ENCODE measurements around the gene RGS6.

DNA sequence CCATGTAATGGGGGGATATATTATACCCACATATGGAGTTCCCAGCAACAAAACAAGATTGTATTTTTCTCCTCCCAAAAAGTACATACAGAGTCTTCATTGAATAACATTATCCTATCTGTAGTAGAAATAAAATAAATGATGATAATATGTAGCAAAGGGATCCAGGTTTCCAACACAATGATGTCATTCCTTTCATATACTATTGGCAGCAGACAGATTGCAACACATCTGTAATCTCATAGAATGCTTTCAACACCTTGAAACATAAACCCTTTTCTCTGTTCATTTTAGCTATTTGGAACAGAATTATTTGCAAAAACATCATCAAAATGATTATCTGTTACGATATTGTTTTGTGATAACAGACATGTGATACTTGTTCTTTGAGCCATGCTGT lies 644.0 kb downstream of the RGS6 start:
- TF ChIP-seq CTCF (IDR thresholded peaks at IDR 0.05) (no peak), POLR2AphosphoS5 (IDR thresholded peaks at IDR 0.05) (no peak), POLR2A (IDR thresholded peaks at IDR 0.05) (no peak), EP300 (IDR thresholded peaks at IDR 0.05) (no peak)
